Measurements from ENCODE around the gene ITSN1. TPM values are rescaled to one million over a fixed set of nuclear protein-coding genes. Genes with fewer than 3 reads are reported as not detected.

The ITSN1 gene
- total RNA-seq, 1 experiment from 2014 or later, result 30.6 TPM

DNA sequence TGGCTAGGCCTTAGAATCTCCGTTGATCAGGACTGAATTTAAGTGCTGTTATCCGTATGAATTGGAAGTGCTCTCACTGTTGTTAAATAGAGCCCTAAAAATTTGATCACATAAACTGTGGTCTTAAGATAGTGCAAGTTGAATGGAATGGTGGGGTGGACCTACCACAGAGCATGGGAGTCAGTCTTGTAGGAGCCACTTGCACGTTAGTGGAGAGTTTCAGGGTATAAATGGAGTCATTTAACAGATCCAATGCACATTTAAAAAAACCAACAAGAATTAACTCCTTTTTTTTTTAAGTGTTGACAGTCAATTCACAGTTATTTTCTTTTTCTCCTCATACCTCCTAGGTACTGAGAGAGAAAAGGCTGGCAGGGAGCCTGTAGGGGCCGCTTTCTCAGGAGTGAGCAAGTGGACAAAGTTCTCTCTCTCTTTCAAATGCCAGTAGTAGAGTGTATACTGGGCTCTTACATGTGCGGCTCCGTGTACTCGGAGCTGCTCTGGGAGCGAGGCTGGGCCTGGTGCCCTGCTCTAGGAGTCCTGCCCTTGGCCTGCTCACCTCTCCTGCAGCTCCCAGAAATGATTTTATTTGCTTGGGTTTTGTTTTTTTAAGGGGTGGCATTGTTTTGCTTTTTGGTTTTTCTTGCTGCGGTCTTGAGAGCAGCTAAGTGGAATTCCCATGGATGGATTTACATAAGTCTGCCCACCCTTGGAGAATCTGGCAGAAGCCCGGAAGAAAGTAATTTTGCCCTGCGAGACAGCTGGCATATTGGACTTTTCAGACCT, 182.0 kb downstream of the ITSN1 start:
- intact Hi-C loops (cut with micrococcal nuclease; ENCODE audit: unreplicated experiment), result no loop called here
- no peak for TF ChIP-seq CTCF (IDR thresholded peaks at IDR 0.05; ENCODE audit: unreplicated experiment)
- Mint-ChIP-seq H3K4me3 (ENCODE audit: low read depth, unreplicated experiment) (no peak overlapping the region), H3K36me3 (ENCODE audit: insufficient read depth, unreplicated experiment) (no peaks in the 10 kb centered on the region), H3K27ac (ENCODE audit: unreplicated experiment) (no peak overlapping the region), H3K9me3 (ENCODE audit: low read depth, unreplicated experiment) (no peaks in the 10 kb centered on the region), H3K4me1 (ENCODE audit: low read depth, unreplicated experiment) (no peaks in the 10 kb centered on the region), H3K27me3 (ENCODE audit: unreplicated experiment) (no peaks in the 10 kb centered on the region)
- BruUV-seq (replicated peaks), result no TSS peak
- DNase-seq, result no peak
- CTCF ChIA-PET, result no interaction called here

DNA sequence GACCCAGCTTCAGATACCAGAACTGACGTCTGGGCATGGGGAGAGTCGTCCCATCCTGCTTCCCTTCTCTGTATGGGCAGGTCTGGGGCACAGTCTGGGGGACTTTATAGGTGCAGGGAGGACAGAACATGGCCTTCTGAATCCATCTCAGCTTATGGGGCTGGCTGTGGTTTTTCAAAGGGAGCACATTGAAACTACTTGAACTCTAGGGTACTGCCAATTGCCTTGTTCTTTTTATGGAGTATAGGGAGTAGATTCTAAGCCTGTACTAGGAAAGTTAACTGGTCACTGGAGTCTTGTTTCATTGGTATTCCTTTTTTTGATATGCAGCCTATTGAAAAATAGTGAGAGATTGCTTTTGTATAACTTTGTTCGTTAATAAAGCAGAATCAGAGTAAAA, 183.1 kb downstream of the ITSN1 start:
- H3K4me3 Mint-ChIP-seq (ENCODE audit: low read depth, unreplicated experiment), result no peak overlapping the region
- intact Hi-C loops (cut with micrococcal nuclease; ENCODE audit: unreplicated experiment), result no loop called here
- CTCF ChIA-PET, result no interaction called here

GRCh38 chr21:33825915-33826314, 183.6 kb downstream of the ITSN1 start:
- no peaks in the 10 kb centered on the region for H3K4me1 Mint-ChIP-seq (ENCODE audit: low read depth, unreplicated experiment)
- H3K9me3 Mint-ChIP-seq (ENCODE audit: low read depth, unreplicated experiment), result no peaks in the 10 kb centered on the region
- BruUV-seq (replicated peaks), result no TSS peak
- H3K4me3 Mint-ChIP-seq (ENCODE audit: low read depth, unreplicated experiment), result no peak overlapping the region
- TF ChIP-seq CTCF (IDR thresholded peaks at IDR 0.05; ENCODE audit: unreplicated experiment), result no peak
- H3K36me3 Mint-ChIP-seq (ENCODE audit: insufficient read depth, unreplicated experiment), result no peaks in the 10 kb centered on the region
- CTCF ChIA-PET, result no interaction called here
- intact Hi-C loops (cut with micrococcal nuclease; ENCODE audit: unreplicated experiment), result no loop called here
- DNase-seq, result no peak
- no peak overlapping the region for H3K27ac Mint-ChIP-seq (ENCODE audit: unreplicated experiment)
- H3K27me3 Mint-ChIP-seq (ENCODE audit: unreplicated experiment), result no peaks in the 10 kb centered on the region

More for the DNA sequence above, 183.1 kb downstream of the ITSN1 start:
- no TSS peak for BruUV-seq (replicated peaks)
- H3K9me3 Mint-ChIP-seq (ENCODE audit: low read depth, unreplicated experiment), result no peaks in the 10 kb centered on the region
- no peak overlapping the region for H3K27ac Mint-ChIP-seq (ENCODE audit: unreplicated experiment)
- H3K36me3 Mint-ChIP-seq (ENCODE audit: insufficient read depth, unreplicated experiment), result no peaks in the 10 kb centered on the region
- no peaks in the 10 kb centered on the region for H3K4me1 Mint-ChIP-seq (ENCODE audit: low read depth, unreplicated experiment)
- no peak for TF ChIP-seq CTCF (IDR thresholded peaks at IDR 0.05; ENCODE audit: unreplicated experiment)
- DNase-seq, result no peak
- no peaks in the 10 kb centered on the region for H3K27me3 Mint-ChIP-seq (ENCODE audit: unreplicated experiment)

- CTCF ChIA-PET, result no interaction called here
- no peak overlapping the region for H3K4me3 Mint-ChIP-seq (ENCODE audit: low read depth, unreplicated experiment)
- DNase-seq, result no peak
- no peaks in the 10 kb centered on the region for H3K27me3 Mint-ChIP-seq (ENCODE audit: unreplicated experiment)
- H3K9me3 Mint-ChIP-seq (ENCODE audit: low read depth, unreplicated experiment), result no peaks in the 10 kb centered on the region
- BruUV-seq (replicated peaks), result no TSS peak
- intact Hi-C loops (cut with micrococcal nuclease; ENCODE audit: unreplicated experiment), result no loop called here
- no peak for TF ChIP-seq CTCF (IDR thresholded peaks at IDR 0.05; ENCODE audit: unreplicated experiment)
- peaks cover 5% of the 10 kb centered on the region for H3K36me3 Mint-ChIP-seq (ENCODE audit: insufficient read depth, unreplicated experiment)
- no peak overlapping the region for H3K27ac Mint-ChIP-seq (ENCODE audit: unreplicated experiment)
- no peaks in the 10 kb centered on the region for H3K4me1 Mint-ChIP-seq (ENCODE audit: low read depth, unreplicated experiment)
These were observed 185.8 kb downstream of the ITSN1 start for GRCh38 chr21:33828083-33828482.
